Lower leg skin (tissue), 4 donors: ENCODE measurements around the gene PAEP. TPM values are rescaled to one million over a fixed set of nuclear protein-coding genes. Genes with fewer than 3 reads are reported as not detected.
"Not testable (repeated sequence)": the region's sequence is repeated elsewhere in the genome, so short reads cannot be mapped to it uniquely, and the experiment has no call there.

Source experiments
- DNase-seq, 2 donors: peaks; one replicate each; pipeline ENCODE4 v3.0.0-alpha.2; 2019; ENCODE audit warnings: low spot score in 2 of 2
- H3K4me3 ChIP-seq: fragments of 200-600 bp; sonication (generic); 2 replicates; pipeline ENCODE4 v1.5.1; 2017; ENCODE audit warnings: mild to moderate bottlenecking, low read depth; ENCODE audit not compliant: poor library complexity, severe bottlenecking
- POLR2A ChIP-seq, 2 donors: fragments of 450-650 bp; IDR thresholded peaks; one replicate each; pipeline ENCODE4 v1.6.1; 2016 to 2017; ENCODE audit warnings: antibody characterized with exemption in 2 of 2, mild to moderate bottlenecking in 1 of 2, moderate library complexity in 1 of 2
- WGBS, 2 donors: methylation state at CpG; one replicate each; pipeline ENCODE4 v1.1.5; 2018; 5-methylcytosine and 5-hydroxymethylcytosine counted together
- intact Hi-C: fragments of 100-400 bp; cut with DNase I; formaldehyde crosslinking; loops from one replicate; pipeline ENCODE4 v1.15.0; 2023; ENCODE audit warnings: low total_unique reads
- total RNA-seq, 4 donors: library from RNA; depleted of rRNA; stranded (reverse); fragments of >200 nt; gene quantifications; one replicate each; pipeline ENCODE4 v1.1.0, GENCODE V29; 2016
- TF ChIP-seq, protein P1 (sequence below), 3 donors: fragments of 450-650 bp; IDR thresholded peaks; one replicate each; pipeline ENCODE4 v1.5.1; 2016; ENCODE audit warnings: antibody characterized with exemption in 3 of 3, mild to moderate bottlenecking in 3 of 3, moderate library complexity in 2 of 3

The PAEP gene
- total RNA-seq, 4 donors from 2014 or later, result 0.71 to 2.7 (median 0.89) TPM; not detected in 1

DNA sequence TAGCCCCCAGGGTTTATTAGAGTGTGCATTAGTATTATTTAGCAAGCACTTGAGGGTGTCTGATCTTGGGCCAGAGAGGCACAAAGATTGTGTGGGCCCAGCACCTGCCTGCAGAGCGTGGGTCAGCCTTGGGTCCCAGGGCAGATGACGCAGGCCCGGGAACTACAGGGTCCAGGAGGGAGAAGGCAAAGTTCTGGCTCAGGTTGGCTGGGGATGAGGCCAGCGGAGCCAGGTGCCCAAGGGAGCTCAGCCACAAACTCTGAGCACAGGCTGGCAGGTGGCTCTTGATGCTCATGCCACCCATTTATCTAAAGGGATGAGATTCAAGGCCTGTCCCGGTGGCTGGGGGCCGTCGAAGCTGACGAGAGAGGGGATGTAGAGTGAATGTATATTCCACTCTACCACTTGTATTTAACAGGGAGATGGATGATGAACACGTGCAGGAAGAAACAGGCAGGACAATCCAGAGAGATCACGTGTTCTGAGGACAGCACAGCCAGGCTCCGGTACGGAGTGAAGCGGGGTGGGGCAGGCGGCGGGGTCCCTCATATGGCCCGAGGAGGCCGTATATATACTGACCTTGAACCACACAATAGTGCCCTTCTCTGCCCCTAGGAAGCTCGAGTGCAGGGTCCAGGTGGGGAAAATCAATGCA is 16.4 kb upstream of the PAEP start:
- intact Hi-C loops, result no loop called here
- TF ChIP-seq, protein P1, sequence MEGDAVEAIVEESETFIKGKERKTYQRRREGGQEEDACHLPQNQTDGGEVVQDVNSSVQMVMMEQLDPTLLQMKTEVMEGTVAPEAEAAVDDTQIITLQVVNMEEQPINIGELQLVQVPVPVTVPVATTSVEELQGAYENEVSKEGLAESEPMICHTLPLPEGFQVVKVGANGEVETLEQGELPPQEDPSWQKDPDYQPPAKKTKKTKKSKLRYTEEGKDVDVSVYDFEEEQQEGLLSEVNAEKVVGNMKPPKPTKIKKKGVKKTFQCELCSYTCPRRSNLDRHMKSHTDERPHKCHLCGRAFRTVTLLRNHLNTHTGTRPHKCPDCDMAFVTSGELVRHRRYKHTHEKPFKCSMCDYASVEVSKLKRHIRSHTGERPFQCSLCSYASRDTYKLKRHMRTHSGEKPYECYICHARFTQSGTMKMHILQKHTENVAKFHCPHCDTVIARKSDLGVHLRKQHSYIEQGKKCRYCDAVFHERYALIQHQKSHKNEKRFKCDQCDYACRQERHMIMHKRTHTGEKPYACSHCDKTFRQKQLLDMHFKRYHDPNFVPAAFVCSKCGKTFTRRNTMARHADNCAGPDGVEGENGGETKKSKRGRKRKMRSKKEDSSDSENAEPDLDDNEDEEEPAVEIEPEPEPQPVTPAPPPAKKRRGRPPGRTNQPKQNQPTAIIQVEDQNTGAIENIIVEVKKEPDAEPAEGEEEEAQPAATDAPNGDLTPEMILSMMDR (IDR thresholded peaks at IDR 0.05), result no peak
- TF ChIP-seq POLR2A (IDR thresholded peaks at IDR 0.05), result no peak
- 80 to 87% methylated on average over 18 of the region's 18 CpGs for WGBS, 2 donors
- peak in 1 of 2 donors; percentile 68 for DNase-seq
- no peak overlapping the region for H3K4me3 ChIP-seq

DNA sequence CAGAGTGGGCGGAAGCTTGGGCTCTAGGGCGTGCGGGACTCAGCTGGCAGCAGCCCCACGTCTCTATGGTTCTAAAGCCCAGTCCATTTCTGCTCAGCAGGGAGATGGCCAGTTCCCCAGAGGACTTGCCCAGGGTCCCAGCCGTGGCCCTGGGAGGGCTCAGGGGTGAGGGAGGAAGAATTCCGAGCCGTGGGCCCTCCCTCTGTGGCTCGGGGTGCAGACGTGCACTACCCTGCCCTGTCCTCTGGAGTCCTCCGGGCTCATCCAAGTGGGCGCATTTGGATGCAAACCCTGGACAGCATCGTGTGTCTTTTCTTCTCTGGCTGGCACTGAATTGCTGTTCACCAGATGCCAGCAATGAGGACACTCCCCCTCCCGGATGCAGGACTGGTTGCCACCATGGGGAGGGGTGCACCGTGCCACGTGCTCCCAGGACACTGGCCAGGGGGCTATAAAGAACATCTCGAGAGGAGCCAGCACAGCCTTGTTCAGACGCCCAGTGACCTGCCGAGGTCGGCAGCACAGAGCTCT is 15.8 kb upstream of the PAEP start, which contains the start of gene OBP2A:
TSS of gene OBP2A (plus strand) at position 481 of the 531 bp plus-strand sequence. CDS start 55 bp downstream, outside the sequence.
- 73 to 81% methylated on average over 9 to 10 of the region's 19 CpGs for WGBS, 2 donors
- intact Hi-C loops, H3K4me3 ChIP-seq: not testable (repeated sequence)
- DNase-seq, result peak in 1 of 2 donors; percentile 50

DNA sequence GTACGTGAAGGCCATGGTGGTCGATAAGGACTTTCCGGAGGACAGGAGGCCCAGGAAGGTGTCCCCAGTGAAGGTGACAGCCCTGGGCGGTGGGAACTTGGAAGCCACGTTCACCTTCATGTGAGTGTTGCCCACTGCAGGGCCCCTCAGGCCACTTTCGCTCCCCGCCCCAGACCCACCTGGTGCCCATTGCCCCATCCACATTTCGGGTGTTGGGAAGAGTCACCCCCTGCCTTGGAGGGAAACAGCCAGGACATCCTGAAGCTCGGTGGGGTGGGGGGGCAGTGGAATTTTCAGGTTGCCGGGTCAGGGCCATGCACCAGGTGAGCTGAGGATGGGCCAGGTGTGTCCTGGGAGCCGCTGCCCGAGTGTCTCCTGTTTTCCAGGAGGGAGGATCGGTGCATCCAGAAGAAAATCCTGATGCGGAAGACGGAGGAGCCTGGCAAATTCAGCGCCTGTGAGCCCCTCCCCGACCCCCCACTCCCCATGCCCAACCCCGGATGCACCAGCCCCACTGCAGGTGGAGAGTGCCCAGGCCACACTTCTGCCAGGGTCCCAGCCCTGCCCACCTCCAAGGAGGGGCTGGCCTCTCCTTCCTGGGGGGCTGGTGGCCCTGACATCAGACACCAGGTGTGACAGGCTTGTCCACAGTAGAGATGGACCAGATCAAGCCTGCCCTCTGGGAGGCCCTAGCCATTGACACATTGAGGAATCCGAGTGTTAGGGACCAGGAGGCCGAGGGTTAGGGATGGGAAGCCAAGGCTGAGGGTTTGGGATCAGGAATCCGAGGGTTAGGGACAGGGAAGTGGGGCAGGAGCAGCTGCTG is 14.6 kb upstream of the PAEP start:
- intact Hi-C loops, H3K4me3 ChIP-seq: not testable (repeated sequence)
- 83 to 85% methylated on average over 11 to 19 of the region's 21 CpGs for WGBS, 2 donors
- DNase-seq, result peak in 1 of 2 donors; percentile 72

DNA sequence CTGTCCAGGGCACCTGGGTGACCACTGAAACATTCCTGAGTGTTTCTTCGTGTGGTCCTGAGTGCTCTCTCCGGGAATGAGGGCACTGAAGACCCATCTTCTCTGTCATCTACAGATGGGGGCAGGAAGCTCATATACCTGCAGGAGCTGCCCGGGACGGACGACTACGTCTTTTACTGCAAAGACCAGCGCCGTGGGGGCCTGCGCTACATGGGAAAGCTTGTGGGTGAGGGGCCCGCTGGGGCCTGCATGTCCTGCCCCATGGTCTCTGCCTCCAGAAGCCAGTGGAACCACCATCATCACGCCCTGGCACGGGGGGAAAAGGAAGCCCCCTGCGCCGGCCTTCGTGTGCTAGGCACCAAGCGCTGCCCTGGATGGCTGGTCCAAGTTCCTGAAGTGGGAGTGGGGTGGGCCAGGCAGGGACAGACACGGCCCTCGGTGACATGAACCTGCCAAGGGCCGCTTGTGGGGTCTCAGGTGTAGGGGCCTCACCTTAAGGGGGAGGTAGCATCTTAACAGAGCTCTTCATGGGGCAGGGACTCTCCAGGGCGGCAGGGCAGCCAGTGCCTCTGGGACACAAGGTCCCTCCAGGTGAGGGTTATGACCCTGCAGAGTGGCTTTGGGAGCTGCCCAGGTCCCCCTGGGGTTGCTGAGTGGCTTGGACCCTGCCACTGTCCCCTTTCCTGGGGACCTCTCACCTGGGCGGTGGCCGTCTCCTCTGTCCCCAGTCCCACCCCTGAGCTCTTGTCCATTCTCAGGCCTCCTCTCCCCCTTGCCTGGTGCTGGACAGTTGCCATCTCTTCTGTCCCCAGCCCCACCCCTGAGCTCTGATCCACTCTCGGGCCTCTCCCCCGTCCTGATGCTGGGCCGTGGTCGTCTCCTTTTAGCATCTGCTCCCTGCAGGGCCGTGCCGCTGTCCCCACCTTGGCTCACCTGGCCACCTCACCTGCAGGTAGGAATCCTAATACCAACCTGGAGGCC is 13.5 kb upstream of the PAEP start:
- 70 to 85% methylated on average over 25 to 27 of the region's 28 CpGs for WGBS, 2 donors
- intact Hi-C loops, result no loop called here
- TF ChIP-seq, protein P1 (IDR thresholded peaks at IDR 0.05), result no peak
- TF ChIP-seq POLR2A (IDR thresholded peaks at IDR 0.05), result no peak

DNA sequence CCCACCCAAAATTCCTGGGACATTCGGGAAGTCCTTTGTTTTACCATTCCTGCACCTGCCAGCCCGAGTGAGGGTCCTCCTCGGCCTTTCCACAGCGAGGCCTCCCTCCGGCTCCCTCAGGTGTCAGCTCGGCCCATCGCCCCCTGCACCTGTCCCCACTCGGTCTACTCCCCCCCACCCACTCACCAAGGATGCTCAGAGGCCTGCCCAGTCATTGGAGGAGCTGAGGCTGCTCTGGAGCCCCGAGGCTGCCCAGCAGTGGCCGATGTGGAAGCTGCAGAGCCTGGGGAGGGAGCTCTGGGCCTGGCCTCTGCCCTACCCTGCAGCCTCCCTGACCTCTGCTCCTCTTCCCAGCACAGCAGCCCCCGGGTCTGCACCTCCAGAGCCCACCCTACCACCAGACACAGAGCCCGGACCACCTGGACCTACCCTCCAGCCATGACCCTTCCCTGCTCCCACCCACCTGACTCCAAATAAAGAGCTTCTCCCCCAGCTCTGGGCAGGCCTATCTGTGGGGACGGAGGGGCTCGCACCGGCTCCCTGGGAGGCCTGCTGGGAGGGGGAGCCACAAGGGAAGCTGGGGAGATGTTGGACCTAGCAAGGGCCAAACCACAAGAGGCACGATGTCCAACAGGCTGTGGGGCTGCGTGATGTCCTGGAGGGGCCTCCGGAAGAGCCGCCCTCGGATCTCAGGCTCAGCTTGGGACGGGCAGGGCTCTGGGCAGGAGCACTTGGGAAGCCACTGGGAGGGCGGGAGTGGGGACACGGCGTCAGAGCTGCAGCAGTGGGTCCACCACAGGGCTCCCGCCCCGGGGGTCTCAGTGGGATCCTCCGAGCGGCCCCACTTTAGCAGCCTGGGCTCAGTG is 11.8 kb upstream of the PAEP start:
- intact Hi-C loops, H3K4me3 ChIP-seq: not testable (repeated sequence)
- DNase-seq, result peak in 1 of 2 donors; percentile 52
- 86 to 88% methylated on average over 20 to 22 of the region's 28 CpGs for WGBS, 2 donors

More for the DNA sequence above, 13.5 kb upstream of the PAEP start:
- no peak overlapping the region for H3K4me3 ChIP-seq
- DNase-seq, result peak in 1 of 2 donors; percentile 78

DNA sequence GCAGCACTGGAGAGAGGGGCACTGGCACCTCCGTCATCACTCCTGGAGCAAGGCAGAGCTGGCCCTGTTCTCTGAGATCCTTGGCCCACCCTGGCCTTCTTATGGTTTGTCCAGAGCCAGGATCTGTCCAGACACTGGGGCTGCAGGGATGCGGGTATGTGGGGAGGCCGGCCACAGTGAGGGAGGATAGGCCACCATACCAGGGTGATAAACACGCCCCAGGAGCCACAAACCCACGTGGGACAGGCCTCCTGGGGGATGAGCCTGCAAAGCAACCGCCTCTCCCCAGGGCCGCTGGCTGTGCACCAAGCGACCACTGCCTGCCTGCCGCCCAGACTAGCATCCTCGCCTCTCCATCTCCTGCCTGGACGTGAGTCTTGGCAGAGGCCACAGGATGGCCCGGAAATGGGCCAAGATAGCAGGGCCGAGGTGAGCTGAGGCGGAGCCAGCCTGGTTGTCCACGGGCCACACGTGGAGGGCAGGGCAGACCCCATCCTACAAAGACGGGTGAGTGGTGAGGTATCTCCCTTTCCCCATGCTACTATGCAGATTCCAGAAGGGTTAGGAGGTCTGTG is 11.1 kb upstream of the PAEP start:
- peak in 1 of 2 donors; percentile 81 for DNase-seq
- H3K4me3 ChIP-seq, result no peak overlapping the region
- intact Hi-C loops, result no loop called here
- TF ChIP-seq, protein P1 (IDR thresholded peaks at IDR 0.05), result no peak
- no peak for TF ChIP-seq POLR2A (IDR thresholded peaks at IDR 0.05)
- 46 to 47% methylated on average over 9 to 16 of the region's 17 CpGs for WGBS, 2 donors
